CD4-positive, alpha-beta T cell treated with Interleukin-17A for 4 hours (primary cell): Measurements from ENCODE around the gene GRB10.

Source experiments
- DNase-seq: peaks from one replicate; pipeline ENCODE4 v3.0.0-alpha.2; 2020; ENCODE audit warnings: mixed read lengths

The GRB10 gene

DNA sequence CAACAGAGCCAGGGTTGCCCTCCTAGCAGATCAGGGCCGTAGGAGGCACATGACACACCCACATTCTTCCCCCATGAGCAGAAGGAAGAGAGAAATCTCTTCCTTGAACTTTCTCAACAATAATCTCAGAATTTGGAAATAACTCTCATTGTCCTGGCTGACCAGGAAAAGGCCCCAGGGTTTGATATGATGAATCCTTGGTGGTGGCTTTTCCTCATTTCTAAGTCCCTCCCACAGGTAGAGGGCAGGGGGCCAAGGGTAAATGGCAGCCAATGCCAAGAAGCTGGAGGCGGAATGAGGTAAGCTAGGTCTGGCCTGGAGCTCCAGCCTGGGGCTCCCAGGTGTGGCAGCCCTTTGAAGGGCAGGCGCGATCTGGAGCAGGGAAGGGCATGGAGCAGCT, 67.8 kb downstream of the GRB10 start:
- DNase-seq, result no peak

DNA sequence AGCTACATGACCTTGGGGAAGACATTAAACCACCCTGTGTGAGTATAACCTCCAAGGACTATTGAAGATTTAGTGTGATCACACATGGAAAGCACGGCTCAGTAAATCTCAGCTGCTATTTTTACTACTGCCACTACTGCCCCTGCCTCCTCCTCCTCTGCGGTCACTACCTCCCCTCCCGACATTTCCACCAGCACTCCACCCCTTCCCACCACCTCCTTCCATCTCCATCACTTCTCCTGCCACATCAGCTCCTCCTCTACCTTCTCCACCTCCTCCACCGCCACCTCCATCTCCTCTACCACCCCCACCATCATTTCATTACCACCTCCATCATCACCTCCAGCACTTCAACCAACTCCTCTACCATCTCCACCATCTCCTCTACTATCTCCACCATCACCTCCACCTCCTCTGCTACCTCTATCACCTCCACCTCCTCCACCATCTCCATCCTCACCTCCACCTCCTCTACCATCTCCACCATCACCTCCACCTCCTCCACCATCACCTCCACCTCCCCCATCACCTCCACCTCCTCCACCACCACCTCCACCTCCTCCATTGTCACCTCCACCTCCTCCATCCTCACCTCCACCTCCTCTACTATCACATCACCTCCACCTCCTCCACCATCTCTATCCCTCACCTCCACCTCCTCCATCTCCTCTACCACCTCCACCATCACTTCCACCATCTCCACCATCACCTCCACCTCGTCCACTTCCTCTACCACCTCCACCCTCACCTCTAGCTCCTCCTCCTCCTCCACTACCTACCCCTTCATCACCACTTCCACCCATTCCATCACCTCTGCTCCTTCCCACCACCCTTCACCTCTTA, 69.4 kb downstream of the GRB10 start:
- DNase-seq, result no peak

DNA sequence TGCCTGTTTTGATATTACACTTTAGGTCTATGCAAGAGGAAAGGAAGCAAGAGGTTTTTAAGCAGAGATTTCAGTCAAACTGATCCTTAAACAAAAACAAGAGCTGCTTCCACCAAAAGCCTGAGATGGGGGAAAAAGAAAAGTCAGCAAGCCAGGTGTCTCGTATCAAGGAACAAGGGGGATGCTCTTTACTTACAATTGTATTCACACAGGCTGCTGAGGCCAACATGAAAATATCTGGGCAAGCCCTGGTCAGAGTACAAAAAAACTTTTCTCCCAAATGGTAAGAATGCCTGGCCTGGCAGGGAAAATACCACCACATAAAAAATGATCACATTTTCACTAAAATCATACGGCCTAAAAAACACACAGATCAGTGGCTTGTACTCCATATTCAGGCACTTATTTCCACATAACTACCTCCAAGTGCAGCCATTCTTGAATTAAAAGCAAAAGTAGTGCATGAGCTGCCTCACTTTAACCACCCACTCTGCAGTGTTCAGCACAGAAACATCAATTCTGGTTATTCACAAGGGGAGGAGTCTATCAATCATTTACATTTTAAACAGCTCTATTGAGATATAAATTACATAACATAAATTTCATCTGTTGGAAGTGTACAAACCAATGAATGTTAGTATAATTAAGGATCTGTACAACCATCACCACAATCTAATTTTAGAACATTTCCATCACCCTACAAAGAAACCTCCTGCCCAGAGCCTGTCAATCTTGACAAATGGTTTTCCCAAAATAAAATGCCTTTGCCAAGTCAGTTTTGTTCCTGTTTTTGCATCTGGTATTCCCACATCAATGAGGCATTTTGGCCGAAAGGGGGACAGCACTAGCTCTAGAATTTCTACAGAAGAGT, 70.2 kb downstream of the GRB10 start:
- DNase-seq, result no peak

DNA sequence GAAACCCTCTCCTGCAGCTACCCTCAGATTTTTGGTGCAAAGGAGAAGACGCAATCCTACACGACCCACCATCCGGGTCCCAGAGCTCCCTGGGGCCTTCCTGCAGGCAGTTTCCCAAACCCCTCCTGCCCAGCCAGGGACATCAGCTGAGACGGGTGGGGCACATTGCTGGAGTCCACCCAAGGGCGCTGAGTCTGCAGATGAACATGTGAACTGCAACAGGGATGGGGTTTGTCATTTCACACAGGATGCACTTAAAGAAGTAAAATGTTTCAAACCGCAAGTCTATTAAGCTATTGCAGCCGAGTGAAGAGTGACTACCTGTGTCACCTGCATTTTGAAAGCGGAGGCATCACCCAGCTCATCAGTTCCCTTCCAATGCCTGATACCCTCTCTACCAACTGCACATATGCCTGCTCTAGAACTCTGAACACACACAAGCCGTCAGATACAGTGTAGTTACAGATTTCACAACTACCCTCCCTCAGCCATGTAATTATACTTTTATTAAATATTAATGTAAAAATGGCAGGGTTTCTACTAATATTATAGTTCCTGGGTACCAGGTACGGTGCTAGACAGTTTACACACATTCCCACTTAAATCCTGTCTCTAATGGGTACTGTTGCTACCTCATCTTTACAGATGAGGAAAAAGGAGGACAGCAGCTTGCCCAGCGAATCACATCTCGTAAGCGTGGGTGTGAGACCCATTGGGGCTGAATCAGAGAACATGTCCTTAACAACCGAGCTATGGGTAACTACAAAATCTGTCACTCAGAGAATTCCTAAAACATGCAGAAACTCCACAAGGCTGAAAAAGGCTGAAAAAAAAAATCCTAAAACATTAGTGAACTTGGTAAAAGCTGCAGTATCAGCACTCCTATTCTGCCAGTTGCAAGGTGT, 71.2 kb downstream of the GRB10 start:
- DNase-seq, result no peak

DNA sequence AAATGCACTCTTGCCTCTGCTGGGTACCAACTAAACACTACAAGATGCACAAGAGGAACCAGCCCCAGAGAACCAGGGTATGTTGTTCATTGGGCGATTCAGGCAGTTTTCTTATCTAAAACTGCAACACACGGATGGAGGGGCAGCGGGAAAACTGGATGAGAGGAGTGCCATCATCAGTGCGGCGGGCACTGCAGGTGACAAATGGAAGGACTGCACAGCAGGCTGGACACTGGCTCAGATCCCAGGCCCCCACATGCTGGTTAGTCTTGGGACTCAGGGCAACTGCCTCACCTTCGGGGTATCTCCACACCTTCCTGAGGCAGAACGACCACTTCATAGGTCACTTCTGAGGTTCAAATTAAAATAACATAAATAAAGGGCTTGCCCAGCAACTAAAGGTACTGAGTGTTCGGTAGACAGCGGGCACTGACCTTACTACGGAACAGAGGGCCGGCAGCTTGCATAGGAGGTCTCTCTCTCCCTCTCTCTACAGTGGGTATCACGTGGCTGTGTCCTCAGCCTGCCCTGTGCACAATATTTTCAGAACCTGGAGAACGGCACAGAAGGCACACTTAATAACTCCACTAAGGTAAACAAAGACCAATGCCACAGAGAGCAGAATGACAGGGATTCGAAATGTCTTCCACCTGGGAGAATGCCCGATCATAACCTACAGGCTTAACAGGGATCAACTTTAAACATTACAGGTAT, 72.1 kb downstream of the GRB10 start:
- no peak for DNase-seq

DNA sequence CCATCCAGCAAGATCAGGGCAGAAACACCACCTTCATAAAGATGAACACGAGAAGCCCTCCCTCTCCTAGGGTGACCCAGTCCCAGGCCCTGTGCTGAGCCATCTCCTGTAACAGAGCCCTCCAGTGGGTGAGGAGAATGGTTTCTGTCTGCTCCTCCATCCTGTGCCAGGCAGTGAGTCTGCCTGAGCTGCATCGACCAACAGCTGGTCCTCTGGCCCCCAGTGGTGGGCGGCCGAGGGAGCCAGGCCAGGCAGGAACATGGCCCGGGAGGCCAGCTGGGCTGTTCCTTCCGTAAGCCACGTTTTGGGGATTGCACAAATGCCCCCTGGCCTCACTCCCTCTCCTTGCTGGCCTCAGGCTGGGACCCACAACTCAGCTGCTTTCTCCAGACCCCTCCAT, 73.5 kb downstream of the GRB10 start:
- no peak for DNase-seq

DNA sequence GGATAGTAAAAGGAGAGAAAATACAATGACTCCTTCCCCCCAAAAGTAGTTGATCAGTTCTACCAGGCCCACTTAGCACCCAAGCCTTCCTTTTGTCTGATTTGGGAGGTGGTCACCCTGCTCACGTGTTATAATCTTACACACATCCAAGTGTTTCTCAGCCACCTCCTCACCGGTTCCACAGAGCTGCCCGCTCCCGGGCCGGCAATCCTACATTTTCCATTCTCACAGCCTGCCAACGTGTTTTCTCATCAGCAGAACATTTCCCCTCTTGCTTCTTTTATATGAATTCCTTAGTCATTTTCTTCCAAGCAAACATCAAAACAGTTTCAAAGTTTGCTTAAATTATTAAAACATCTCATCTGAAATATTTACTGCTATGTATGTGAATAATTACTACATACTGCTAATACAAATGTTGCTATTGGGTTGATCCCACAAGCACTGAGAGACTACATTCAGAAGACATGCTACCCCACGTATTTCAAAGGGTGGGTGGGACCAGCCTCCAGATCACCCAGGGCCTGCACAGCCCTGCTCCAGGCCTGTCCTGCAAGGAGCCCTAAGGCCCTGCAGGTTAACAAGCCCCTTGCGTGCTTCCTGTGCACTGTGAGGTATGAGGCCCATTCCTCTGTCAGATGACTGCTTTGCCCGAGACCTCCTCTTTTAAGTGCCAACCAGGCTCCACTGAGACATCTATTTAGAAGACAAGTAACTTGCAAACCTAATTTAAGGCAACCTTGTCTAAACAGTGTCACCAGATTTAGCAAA, 75.3 kb downstream of the GRB10 start:
- DNase-seq, result no peak

DNA sequence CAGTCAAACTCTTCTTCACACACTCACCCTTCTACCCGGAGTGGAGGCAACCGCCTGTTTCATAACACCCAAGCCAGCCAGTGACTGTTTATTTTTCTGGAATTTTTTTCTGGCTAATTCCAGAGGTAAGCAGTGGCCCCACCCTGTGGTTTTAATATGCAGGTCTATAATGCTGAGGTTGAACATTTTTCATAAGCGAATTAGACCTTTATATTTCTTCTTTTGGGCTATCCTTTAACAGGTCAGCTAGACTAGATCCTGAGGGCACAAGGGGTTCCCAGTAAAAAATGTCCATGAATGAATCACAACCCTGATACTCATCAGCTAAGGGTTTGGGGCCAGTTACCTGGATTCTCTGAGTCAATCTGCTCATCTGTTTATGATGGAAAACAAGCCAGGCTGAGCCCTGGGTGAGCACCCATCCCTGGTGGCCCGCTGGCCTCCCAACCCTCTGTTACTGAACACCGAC, 76.2 kb downstream of the GRB10 start:
- no peak for DNase-seq

DNA sequence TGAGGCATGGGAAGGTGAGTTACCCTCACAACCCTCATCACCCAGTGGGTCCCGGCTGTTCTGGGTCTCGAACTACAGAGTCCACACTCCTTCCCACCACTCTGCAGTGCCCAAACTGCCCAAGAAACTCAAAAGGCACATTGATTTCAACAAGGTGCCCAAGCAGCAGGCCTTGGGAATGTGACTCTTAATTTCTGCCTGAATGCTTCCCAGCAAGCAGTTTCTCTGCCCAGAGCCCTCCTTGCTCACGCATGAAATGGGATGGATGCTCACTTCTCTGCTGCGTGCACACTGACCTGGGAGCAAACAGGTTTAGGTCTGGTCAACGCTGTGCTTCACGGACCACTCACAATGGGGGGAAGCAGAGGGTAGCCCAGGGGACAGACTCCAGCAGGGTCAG, 77.9 kb downstream of the GRB10 start:
- DNase-seq, result no peak

DNA sequence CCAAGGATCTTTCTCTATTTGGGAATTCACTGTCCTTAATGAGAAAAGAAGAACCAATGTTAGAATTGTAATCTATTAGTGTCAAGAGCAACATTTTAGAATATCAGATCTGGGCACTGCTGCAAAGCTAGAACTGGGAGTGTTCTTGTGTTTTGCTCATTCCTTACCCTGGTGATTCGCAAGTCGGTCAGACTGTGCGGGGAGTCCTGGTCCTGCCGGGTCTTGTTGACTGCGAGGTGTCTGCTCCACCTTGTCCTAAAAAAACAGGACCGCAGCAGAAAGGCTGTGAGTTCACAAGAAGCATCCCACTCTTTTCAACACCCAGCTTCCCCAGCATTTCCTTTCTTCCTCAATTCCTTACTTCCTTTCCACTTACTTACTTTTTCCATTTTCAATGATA, 79.0 kb downstream of the GRB10 start:
- DNase-seq, result no peak

DNA sequence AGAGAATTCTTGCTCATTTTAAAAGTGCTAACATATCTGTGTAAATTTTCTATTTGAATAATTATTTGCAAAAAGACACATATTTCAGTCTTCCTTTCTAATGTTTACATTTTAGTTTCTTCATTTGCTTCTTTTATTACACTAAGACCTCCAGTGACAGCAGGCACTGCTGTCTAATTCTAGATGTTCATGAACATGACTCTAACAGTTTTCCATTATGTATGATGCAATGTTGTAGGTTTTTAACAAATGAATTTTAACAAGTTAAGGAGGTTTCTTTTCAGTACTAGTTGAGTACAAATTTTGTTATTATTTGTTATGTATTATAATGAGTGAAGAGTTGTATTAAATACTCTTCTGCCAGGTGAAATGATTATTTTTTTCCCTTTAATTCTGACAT, 83.6 kb downstream of the GRB10 start:
- no peak for DNase-seq

DNA sequence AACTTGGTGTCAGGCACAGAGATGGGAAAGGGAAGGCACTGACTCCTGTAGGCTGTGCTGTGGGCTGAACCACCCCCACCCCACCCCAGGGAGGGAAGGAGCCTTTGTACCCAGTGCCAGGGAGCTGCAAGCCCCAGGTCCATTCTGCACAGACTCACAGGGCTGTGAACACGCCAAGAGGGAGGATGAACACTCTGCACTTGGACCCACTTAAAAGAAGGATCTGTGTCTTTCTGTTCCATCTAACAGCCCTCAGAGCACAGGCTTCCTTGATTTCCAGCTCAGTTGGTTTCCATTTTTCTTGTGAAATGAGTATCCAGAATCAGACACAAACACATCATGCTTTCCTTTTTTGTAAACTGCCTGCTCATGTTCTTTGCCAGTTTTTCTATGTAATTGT, 84.9 kb downstream of the GRB10 start:
- no peak for DNase-seq

DNA sequence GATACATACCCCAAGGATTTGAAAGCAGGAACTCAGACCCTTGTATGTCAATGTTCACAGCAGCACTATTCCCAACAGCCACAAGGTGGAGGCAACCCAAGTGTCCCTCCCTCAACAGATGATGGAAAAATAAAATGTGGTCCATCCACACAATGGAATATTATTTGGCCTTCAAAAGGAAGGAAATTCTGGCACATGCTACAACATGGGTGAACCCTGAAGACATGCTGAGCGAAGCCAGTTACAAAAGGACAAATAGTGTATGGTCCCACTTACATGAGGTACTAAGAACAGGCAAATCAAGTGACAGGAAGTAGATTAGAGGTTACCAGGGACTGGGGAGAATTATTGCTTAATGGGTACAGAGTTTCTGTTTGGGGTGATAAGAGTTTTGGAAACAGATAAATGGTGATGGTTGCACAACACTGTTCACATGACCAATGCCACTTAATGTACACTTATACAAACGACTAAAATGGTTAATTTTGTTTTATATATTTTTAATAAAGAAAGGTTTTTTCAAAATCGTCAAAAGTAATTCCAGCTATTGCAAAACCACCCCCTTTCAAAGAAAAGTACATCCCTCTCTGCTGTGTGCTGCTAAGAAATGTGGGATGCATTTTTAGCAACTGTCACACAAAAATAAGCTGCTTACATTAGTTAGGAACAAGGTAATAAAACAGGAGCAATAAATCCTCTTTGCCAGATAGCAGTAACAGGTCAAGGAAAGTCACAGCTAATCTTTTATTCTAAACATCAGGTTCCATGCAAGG, 85.7 kb downstream of the GRB10 start:
- DNase-seq, result peak; percentile 32

DNA sequence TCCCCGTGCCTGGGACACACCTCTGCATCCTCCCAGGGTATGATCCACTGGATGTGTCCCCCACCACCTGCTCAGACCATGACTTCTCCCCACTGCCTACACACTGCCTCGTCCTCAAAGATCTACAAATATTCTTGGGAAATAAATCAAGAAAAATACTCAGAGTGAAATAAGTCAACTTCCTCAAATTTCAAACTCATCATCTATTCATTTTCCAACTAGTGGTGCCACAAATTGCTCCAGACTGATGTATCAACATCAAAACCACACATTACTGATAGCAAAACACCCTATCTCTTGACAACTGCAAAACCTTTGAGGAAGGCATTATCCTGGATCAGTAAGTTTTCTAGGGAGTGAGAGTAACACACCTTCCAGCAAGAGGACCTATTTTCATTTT, 87.7 kb downstream of the GRB10 start:
- DNase-seq, result no peak

DNA sequence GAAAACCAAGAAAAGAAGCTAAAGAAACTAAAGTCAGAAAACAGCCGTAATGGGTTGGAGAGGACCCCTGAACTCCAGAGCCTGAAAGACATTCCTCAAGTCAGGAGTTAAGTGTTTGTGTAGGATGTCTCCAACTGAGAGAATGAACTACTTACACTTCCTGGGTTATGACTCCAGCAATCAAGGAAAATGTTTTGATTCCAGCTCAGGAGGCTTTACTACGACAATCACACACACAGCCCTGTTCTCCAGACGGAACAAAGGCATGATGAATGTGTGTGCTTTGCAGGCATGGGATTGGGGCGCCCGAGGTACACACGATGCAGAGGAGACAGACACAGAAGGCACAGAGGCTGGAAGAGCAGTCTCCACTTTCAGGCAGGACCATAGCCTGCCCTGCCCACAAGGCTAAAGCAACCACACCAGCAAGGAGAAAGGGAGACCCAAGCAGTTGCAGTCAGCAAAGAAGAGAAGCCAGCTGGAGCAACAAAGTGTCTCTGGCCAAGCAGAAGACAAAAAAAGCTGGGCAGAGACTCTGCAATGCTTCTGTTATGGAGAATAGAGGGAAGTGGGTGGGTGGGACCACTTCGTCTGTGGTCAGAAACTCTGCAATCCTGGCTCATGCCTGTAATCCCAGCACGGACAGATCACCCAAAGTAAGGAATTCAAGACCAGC, 89.1 kb downstream of the GRB10 start:
- DNase-seq, result no peak

DNA sequence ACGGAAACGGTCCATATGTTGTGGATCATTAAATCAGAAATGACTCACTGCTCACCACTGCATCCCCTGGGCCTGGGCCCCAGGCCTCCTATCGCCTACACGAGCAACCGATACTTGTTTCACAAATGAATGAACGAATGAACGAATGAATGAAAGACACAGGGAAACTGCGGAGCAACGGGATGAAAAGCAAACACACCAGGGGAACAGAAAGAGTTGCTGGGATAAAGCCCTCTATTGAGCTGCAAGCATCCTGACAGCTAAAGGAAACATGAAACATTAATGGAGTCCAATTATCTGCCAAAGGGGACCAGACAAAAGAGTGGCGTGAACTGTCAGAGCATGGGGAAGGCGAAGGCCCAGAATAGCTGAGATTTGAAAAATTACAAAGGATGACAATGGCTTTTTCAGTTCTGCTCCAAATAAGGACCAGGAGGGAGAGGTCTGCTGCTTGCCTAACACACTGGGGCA, 92.1 kb downstream of the GRB10 start:
- no peak for DNase-seq

DNA sequence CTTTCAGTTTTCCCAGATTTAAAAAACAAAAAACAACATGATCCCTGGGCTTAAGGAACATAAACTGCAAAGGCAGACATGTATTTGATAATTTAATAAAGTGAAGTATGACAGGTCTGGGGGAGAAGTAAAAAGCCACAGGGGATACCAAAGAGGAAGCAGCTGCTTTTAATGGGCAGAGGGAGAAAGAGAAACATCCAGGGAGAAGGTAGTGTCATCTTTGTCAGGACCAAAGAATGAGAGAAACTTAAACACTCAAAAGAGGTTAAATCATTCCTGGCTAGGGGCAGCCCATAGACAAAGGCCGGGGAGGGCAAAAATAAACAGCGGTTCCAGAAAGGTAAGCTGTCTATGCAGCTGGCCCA, 94.5 kb downstream of the GRB10 start:
- no peak for DNase-seq

DNA sequence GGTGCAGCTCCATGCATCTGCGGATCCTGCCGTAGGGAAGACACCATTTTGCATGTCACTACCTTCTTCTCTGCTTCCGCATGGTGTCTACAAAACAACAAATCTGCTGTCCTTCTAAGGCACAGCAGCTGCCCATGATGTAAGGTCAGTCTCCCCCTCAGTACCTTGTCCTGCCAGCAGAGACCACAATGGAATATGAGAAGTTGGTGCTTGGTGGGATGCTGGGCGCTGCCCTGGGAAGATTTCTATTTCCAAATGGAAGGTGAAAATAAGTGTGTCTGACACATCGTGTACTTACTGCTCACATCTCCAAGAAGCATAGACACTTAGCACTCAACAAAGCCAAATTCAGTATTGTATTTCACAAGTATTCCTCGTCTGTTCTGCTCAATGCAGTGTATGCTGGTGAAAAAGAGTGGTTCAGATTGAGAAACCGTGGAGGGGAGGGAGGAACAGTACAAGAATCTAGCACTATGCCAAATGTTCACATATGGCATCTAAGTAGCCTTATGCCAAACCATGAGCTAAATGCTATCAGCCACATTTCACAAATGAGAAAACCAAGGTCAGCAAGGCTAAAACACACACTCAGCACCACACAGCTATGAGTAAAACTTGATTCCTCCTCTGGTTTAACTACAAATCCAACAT, 95.0 kb downstream of the GRB10 start:
- DNase-seq, result no peak

DNA sequence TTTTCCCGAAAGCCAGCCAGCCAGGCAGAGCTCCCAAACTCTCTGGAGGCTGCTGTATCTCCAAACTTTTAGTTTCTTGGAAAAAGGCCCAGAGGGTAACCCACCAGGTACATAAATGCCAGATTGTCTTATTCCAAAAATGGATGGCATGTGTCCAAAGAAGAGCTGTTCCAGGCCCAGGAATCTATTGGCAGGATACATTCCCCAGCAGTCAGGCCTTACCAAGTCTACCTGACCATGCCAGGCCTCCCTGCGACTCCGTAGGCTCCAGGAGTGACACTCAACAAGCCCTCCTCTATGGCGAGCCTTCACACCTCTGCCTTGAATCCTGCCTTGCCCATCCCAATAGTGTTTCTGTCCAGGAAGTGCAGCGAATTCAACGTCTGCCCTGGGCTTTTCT, 95.6 kb downstream of the GRB10 start:
- no peak for DNase-seq
